GM10248 (cell line): ENCODE measurements around the gene HEATR5A.

Experiments used
- CTCF ChIA-PET: fragments of 300-600 bp; sonication (Branson Sonifier 250); formaldehyde crosslinking; extraction: SDS; loops from one replicate; lab custom pipeline; 2021; ENCODE audit warnings: antibody characterized with exemption; lab: Yijun Ruan, JAX
- POLR2A ChIA-PET: fragments of 350-650 bp; sonication (Branson Sonifier 250); formaldehyde crosslinking; extraction: SDS; loops from one replicate; lab custom pipeline; 2020; ENCODE audit warnings: antibody characterized with exemption; lab: Yijun Ruan, JAX
- DNase-seq: peaks from one replicate; pipeline ENCODE4 v3.0.0; 2012; ENCODE audit errors: extremely low spot score
- TF ChIP-seq, protein P1 (sequence below): IDR thresholded peaks from 2 replicates; pipeline ENCODE4 v1.5.1; 2012; ENCODE audit warnings: mild to moderate bottlenecking, low read depth; ENCODE audit errors: extremely low read depth, missing control alignments, control extremely low read depth

HEATR5A gene

DNA sequence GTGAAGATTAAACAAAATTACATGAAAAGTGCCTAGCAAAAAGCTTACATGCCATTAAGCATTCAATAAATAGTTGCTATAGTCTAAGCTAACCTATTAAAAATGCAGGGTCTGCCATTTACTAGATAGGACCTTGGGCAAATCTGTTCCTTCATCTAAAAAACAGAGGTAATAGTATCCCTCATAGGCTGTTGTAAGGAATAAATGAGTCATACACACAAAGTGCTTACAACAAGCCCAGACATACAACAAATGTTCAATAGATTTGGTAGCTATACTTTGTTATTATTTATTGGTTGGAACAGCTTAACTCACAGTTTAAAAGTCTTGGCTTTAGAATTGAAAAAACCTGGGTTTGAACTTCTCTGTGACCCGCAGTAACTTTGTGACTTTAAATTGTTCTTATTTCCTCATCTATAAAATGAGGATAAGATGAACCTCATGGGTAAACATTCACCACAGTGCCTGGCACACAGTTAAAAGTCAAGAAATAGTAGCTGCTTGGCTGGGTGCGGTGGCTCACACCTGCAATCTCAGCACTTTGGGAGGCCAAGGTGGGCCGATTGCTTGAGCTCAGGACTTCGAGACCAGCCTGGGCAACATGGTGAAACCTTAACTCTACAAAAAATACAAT is 24.7 kb downstream of the HEATR5A start:
- TF ChIP-seq, protein P1, sequence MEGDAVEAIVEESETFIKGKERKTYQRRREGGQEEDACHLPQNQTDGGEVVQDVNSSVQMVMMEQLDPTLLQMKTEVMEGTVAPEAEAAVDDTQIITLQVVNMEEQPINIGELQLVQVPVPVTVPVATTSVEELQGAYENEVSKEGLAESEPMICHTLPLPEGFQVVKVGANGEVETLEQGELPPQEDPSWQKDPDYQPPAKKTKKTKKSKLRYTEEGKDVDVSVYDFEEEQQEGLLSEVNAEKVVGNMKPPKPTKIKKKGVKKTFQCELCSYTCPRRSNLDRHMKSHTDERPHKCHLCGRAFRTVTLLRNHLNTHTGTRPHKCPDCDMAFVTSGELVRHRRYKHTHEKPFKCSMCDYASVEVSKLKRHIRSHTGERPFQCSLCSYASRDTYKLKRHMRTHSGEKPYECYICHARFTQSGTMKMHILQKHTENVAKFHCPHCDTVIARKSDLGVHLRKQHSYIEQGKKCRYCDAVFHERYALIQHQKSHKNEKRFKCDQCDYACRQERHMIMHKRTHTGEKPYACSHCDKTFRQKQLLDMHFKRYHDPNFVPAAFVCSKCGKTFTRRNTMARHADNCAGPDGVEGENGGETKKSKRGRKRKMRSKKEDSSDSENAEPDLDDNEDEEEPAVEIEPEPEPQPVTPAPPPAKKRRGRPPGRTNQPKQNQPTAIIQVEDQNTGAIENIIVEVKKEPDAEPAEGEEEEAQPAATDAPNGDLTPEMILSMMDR: no peak
- CTCF ChIA-PET: interaction anchor here (0.9 to 2.5 kb wide), 9 partner anchors 10 to 54 kb away, joined by 3 to 12 read pairs (median 3); partner anchors contain the start of gene HEATR5A
- DNase-seq: no peak
- POLR2A ChIA-PET: no interaction called here

DNA sequence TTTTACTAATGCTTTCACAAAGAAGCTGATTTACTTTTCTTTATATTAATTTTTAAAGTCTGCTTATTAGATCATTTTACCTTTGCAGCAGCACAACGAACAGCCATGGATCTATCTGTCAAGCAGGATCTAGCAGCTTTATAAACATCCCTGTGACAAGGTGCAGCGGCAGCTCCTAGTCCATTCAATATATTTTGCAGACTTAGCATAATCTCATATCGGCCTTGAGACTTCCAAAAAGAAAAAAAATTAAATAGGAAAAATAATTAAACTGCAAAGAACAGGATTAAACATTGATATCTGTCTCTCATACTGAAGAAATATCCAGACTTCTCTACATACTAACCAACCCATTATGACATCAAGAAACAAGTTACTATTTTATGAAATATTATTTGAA is 25.2 kb downstream of the HEATR5A start:
- DNase-seq: no peak
- ChIA-PET POLR2A (no interaction called here), CTCF (interaction anchor here (0.9 to 2.5 kb wide), 9 partner anchors 11 to 55 kb away, joined by 3 to 12 read pairs (median 3); partner anchors contain the start of gene HEATR5A)
- TF ChIP-seq, protein P1: no peak

DNA sequence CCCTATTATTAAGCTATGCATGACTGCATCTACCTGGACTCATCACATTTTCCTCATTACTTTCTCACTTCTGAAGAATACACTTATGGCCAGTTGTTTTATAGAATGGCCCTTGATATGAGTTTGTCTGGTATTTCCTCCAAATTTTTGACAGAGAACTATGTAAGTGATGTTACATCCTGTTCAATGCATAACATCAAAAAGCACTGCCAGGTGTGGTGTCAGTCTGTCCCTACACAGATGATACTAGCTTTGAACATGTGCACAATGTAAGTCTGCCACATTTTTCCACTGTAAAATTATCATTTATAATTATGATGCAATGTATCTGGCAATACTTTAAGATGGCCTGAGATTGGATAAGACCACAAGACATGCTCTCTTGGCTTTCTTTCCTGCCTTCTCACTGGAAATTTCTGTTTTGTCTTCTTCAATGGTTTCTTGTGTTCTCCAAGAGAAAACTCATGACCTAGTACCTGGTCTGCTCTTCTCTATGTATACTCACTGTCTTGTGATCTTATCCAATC is 28.3 kb downstream of the HEATR5A start:
- TF ChIP-seq, protein P1: no peak
- POLR2A ChIA-PET: no interaction called here
- no peak for DNase-seq
- CTCF ChIA-PET: interaction anchor here (1.3 to 2.8 kb wide), 3 partner anchors 9 to 28 kb away, joined by 4 to 8 read pairs (median 6); partner anchors contain the start of gene HEATR5A

DNA sequence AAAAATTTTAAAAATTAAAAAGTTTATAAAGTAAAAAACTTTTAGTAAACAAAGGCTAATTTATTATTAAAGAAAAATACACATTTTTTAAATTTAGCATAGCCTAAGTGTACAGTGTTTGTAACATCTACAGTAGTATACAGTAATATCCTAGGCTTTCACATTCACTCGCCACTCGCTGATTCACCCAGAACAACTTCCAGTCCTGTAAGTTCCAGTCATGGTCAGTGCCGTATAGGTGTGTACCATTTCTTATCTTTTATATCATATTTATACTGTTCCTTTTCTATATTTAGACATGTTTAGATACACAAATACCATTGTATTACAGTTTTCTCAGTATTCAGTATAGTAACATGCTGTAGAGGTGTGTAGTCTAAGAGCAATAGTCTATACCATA is 28.9 kb downstream of the HEATR5A start:
- ChIA-PET POLR2A (no interaction called here), CTCF (interaction anchor here (1.1 to 2.8 kb wide), 4 partner anchors 9 to 31 kb away, joined by 4 to 8 read pairs (median 5); partner anchors contain the start of gene HEATR5A)
- TF ChIP-seq, protein P1: no peak
- no peak for DNase-seq

DNA sequence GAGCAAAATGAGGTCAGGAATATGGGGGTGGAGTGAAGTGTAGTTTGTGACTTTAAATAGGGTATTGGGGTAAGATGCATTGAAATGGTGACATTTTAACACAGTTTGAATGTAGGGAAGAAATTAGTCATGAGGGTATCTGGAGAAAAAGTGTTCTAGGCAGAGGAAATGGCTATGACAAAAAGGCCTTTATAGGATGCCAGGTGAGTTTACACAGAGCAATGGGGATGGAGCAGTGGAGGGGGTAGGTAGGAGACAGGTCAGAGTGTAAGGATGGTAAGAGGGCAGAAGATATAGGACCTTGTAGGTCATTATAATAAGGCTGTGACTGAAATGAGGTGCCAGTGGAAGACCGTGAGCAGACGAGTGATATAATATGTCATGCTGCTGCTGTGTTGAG is 30.4 kb downstream of the HEATR5A start:
- DNase-seq: no peak
- TF ChIP-seq, protein P1: no peak
- CTCF ChIA-PET: interaction anchor here (1.2 to 1.3 kb wide), 2 partner anchors 24 to 25 kb away, joined by 3 read pairs; no protein-coding TSS in a partner anchor
- POLR2A ChIA-PET: no interaction called here

DNA sequence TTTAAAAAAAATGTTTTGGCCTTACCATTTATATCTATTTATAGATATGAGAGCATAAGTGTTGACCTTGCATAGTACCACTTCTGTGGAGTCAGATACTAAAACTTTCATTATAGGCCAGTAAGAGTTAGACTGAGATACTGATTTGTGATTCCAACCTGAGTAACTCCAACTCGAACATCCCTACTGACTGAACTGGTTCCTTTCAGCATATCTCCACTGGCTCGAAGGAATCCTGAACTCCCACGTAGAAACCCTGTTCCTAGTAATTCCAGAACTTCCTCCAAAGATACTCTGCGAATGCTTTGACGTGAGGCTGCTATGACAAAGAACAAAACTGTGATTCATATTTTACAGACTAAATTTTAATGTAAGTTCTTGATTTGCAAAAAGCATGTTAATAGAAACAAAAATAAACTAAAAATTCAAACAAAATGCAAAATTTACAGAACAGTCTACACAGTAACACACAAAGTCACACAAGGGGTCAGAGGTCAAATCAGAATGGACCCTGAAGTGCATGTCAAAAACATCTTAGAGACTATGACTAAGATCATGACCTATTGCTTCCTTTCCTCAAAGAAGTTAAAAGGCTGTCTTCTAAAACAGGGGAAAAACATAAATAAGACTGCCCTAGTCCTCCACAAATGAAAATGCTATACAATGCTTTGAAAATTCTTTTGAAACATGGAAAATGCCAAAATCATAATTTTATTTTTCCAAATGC is 31.5 kb downstream of the HEATR5A start:
- TF ChIP-seq, protein P1: no peak
- ChIA-PET POLR2A (no interaction called here), CTCF (interaction anchor here (1.4 kb wide), 1 partner anchor 10 kb away, joined by 3 read pairs; no protein-coding TSS in a partner anchor)
- DNase-seq: peak; percentile 18
